ENCODE results near the gene GRID1. TPM values are rescaled to one million over a fixed set of nuclear protein-coding genes. Genes with fewer than 3 reads are reported as not detected.

GRID1 gene
- total and polyA plus RNA-seq, 11 donors: 0.69 to 3.4 (median 1.6) TPM

- no peaks in the 10 kb centered on the region for H3K9me3 ChIP-seq
- 77 to 87% (median 85%) methylated on average over 6 of the region's 6 CpGs for WGBS, 4 donors
These were observed 359.4 kb downstream of the GRID1 start for GRCh38 chr10:86007171-86007570.

GRCh38 chr10:86004337-86004736 lies 362.3 kb downstream of the GRID1 start:
- Histone ChIP-seq H3K27ac (no peak overlapping the region), H3K27me3 (peaks cover 0 to under 1% (median 0%) of the 10 kb centered on the region in 9 donors), H3K4me1 (peaks cover 0 to 10% (median 0%) of the 10 kb centered on the region in 12 donors), H3K36me3 (no peaks in the 10 kb centered on the region), H3K9me3 (no peaks in the 10 kb centered on the region), H3K4me3 (no peak overlapping the region)
- TF ChIP-seq CTCF (IDR thresholded peaks at IDR 0.05): no peak
- no peak for TF ChIP-seq POLR2A (IDR thresholded peaks at IDR 0.05)
- 43 to 78% (median 62%) methylated on average over 1 of the region's 1 CpG for WGBS, 4 donors
- DNase-seq (no peak), ATAC-seq (no peak)
- intact Hi-C loops (cut with DNase I): loop anchor here in 1 of 10 donors (10.0 kb wide), 1 partner anchor 350 kb away; no protein-coding TSS in a partner anchor

More at GRCh38 chr10:86007171-86007570, 359.4 kb downstream of the GRID1 start:
- peaks cover 0 to 2% (median 0%) of the 10 kb centered on the region in 9 donors for H3K27me3 ChIP-seq
- TF ChIP-seq POLR2A (IDR thresholded peaks at IDR 0.05): no peak
- TF ChIP-seq CTCF (IDR thresholded peaks at IDR 0.05): no peak
- no peak overlapping the region for H3K4me3 ChIP-seq
- ATAC-seq (no peak), DNase-seq (no peak)
- no peaks in the 10 kb centered on the region for H3K36me3 ChIP-seq
- H3K27ac ChIP-seq: no peak overlapping the region
- intact Hi-C loops (cut with DNase I): loop anchor here in 1 of 10 donors (10.0 kb wide), 1 partner anchor 348 kb away; no protein-coding TSS in a partner anchor
- peaks cover 0 to 10% (median 0%) of the 10 kb centered on the region in 12 donors for H3K4me1 ChIP-seq

GRCh38 chr10:86003201-86003621 lies 363.4 kb downstream of the GRID1 start:
- ATAC-seq (peak; percentile 93 to 99 (median 96)), DNase-seq (peak in 3 of 5 donors; percentile 30 to 65 (median 30))
- no peaks in the 10 kb centered on the region for H3K27me3 ChIP-seq
- intact Hi-C loops (cut with DNase I): loop anchor here in 1 of 10 donors (10.0 kb wide), 1 partner anchor 352 kb away; no protein-coding TSS in a partner anchor
- H3K9me3 ChIP-seq: peaks cover 0 to under 1% (median 0%) of the 10 kb centered on the region in 12 donors
- no peak overlapping the region for H3K4me3 ChIP-seq
- peaks cover 0 to 10% (median 0%) of the 10 kb centered on the region in 12 donors for H3K4me1 ChIP-seq
- no peak for TF ChIP-seq CTCF (IDR thresholded peaks at IDR 0.05)
- TF ChIP-seq POLR2A (IDR thresholded peaks at IDR 0.05): no peak
- 45 to 50% (median 48%) methylated on average over 3 of the region's 3 CpGs for WGBS, 4 donors
- no peaks in the 10 kb centered on the region for H3K36me3 ChIP-seq
- H3K27ac ChIP-seq: peak overlapping the region in 2 of 12 donors; percentile 14 to 37

- intact Hi-C loops (cut with DNase I): loop anchor here in 1 of 10 donors (10.0 kb wide), 1 partner anchor 353 kb away; no protein-coding TSS in a partner anchor
- 70 to 84% (median 75%) methylated on average over 2 of the region's 2 CpGs for WGBS, 4 donors
These were observed 365.1 kb downstream of the GRID1 start for GRCh38 chr10:86001521-86001920.

More at GRCh38 chr10:86001521-86001920, 365.1 kb downstream of the GRID1 start:
- no peaks in the 10 kb centered on the region for H3K36me3 ChIP-seq
- H3K4me1 ChIP-seq: peaks cover 0 to 10% (median 0%) of the 10 kb centered on the region in 12 donors
- DNase-seq (no peak), ATAC-seq (no peak)
- no peak overlapping the region for H3K4me3 ChIP-seq
- no peaks in the 10 kb centered on the region for H3K27me3 ChIP-seq
- H3K27ac ChIP-seq: no peak overlapping the region
- TF ChIP-seq CTCF (IDR thresholded peaks at IDR 0.05) (no peak), POLR2A (IDR thresholded peaks at IDR 0.05) (no peak)
- H3K9me3 ChIP-seq: peaks cover 0 to 16% (median 0%) of the 10 kb centered on the region in 12 donors
